Measurements from ENCODE around the gene PPP4R1.
"Not testable (repeated sequence)": the region's sequence is repeated elsewhere in the genome, so short reads cannot be mapped to it uniquely, and the experiment has no call there.

PPP4R1 gene, protein sequence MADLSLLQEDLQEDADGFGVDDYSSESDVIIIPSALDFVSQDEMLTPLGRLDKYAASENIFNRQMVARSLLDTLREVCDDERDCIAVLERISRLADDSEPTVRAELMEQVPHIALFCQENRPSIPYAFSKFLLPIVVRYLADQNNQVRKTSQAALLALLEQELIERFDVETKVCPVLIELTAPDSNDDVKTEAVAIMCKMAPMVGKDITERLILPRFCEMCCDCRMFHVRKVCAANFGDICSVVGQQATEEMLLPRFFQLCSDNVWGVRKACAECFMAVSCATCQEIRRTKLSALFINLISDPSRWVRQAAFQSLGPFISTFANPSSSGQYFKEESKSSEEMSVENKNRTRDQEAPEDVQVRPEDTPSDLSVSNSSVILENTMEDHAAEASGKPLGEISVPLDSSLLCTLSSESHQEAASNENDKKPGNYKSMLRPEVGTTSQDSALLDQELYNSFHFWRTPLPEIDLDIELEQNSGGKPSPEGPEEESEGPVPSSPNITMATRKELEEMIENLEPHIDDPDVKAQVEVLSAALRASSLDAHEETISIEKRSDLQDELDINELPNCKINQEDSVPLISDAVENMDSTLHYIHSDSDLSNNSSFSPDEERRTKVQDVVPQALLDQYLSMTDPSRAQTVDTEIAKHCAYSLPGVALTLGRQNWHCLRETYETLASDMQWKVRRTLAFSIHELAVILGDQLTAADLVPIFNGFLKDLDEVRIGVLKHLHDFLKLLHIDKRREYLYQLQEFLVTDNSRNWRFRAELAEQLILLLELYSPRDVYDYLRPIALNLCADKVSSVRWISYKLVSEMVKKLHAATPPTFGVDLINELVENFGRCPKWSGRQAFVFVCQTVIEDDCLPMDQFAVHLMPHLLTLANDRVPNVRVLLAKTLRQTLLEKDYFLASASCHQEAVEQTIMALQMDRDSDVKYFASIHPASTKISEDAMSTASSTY

DNA sequence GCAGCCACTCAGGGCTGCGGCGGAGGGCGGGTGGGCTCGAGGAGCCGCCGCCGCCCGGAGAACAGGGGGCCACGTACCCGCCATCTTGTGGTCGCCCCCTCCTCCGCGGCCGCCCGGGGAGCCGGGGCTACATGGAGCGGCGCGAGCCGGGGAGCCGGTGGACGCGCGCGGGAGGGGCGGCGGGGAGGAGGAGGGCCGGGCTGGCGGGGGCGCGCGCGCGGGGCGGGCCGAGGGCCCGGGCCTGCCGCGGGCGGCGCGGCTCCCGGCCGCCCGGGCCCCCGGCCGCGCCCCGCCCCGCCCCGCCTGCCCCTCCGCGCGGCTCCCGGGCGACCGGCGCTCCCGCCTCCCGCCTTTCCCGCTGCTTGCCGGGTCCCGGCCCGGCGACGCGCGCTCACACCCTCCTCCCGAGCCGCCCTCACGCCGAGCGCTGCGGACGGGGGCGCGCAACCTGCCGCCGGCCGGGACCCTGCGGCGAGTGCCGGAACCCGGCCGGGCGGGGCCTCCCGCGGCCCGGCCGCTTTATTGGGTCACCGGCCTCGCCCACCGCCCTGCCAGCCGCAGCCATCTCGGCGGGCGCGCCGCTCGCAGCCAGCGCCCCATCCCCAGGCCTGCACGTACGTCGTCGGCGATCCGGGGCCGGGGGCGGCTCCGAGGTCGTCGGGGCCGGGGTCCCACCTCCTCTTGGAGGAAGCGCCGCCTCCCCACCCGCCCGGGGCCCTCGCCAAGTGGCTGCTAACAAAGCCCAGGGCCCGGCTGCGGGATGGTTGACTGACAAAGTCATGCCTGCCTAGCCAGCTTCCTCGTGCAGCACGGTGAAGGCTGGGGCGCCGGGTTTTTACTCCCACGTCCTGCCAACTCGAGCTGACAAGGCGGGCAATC, at the start of gene PPP4R1:
TSS of gene PPP4R1 (minus strand) at position 159 of the 879 bp plus-strand sequence. CDS start at position 84, 75 bp downstream.
- peak; percentile 45 to 48 for DNase-seq (ENCODE audit: low read depth in 2 of 2)

DNA sequence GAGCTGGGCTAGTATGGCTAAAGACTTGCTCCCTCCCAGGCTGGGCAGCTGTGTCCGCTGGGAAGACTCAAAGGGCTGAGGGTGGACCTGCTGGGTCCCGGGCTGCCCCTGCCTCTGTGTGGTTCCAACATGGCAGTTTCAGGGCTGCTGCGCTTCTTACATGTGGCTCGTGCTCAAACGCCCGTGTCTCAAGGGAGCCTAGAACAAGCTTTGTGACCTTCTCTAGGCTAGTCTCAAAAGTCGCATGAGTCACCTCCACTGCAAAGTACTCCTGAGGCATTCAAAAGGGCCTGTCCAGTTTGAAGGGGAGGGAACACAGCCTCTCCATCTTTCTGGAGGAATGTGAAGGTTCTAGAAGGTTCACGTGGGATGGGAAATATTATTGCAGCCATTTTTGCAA, 49.0 kb upstream of the PPP4R1 start:
- DNase-seq (ENCODE audit: low read depth in 2 of 2), result no peak

DNA sequence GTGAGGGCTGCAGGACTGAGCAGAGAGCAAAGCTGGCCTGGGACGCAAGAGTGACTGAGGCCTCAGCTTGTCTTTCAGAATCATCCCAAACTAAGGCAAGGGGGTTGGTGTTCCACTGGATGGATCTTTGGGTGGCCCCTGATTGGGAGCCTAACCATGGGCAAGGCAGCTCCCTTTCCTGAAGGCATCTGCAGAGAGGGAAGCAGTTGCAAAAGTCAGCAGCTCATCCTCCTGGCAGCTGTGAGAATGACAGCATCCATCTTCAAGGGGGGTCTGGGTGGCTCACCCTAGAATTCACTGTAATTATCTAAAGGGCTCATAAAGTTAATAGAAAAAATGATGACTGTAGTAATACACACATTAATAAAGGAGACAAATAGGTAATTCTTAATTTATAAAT, 47.2 kb upstream of the PPP4R1 start:
- DNase-seq (ENCODE audit: low read depth in 2 of 2), result no peak

- no peak for DNase-seq (ENCODE audit: low read depth in 2 of 2)
Measured at GRCh38 chr18:9659499-9660375, 45.4 kb upstream of the PPP4R1 start.

GRCh38 chr18:9658087-9658641, 43.8 kb upstream of the PPP4R1 start:
- no peak for DNase-seq (ENCODE audit: low read depth in 2 of 2)

DNA sequence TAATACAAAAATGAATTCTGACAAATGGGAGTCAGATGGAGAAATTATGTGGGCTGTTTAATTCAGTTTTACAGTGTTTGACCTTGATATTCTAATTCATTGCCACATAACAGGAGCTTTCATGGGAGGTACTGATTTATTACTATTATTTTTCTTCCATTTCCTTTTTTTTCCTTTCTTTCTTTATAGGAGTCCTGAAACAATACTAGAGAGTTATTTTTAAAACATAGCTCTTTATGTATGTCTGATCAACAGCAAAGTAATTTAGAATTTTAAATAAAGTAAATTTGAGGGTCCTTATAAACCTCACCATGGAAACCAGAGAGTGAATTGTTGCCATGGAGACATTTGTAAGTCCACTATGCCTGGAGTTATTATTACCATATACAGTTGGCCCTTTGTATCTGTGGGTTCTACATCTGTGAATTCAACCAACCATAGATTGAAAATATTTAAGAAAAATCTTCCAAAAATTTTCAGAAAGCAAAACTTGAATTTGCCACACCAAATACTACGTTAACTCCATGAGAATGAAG, 40.9 kb upstream of the PPP4R1 start:
- no peak for DNase-seq (ENCODE audit: low read depth in 2 of 2)

GRCh38 chr18:9653390-9653789, 39.0 kb upstream of the PPP4R1 start:
- DNase-seq (ENCODE audit: low read depth in 2 of 2), result no peak

DNA sequence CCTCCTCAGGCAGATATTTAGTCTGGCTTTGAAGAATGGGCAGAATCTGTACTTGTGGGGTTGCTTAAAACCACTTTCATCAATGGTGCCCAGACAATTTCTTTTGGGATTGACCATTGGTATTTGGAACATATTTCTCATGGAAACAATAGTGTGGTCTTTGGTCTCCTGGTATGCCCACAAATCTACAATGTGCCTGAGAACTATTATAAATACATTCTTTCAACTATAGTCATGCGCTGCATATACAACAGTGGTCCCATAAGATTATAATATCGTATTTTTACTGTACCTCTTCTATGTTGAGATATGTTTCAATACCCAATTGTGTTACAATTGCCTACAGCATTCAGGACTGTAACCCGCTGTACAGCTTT, 34.8 kb upstream of the PPP4R1 start:
- no peak for DNase-seq (ENCODE audit: low read depth in 2 of 2)

GRCh38 chr18:9648431-9649163, 34.2 kb upstream of the PPP4R1 start:
- DNase-seq (ENCODE audit: low read depth in 2 of 2), result no peak

DNA sequence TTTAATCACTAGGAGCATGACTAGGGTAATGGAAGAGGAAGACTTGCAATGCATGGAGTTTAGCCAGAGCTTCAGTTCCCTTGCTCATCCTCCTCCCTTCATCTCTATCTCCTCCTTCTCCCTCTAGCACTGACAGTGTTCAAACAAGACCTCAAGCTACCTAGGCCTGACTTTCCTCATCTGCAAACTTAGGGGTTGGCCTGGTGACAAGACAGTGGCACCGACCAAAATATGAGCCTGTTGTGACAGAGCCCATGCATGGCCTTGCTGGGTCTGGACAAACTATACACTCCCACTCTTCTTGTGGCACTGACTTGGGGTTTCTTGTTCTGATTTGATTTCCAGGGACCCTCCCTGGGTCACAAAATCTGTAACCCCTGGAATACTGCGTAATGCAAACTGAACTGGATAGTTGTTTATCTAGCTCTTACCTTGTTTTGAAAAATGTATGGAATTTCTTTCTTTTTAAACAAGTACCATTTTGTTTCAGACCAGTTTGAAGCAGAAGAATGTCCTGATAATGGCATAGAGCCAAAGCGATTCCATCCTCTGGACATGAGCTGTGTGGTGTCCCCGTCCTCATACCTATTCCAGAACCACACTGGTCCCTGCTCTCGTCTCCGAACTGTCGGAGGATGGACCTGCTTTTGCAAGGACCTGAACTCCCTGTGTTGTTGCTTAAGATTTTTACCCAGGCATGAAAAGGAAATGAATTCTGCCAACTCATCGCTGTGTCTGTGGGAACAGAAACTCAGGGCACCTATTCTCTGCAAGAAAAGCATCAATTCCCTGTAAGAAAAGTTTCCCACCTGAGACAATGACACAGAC, 33.4 kb upstream of the PPP4R1 start:
- DNase-seq (ENCODE audit: low read depth in 2 of 2), result no peak

GRCh38 chr18:9643549-9643948, 29.2 kb upstream of the PPP4R1 start:
- DNase-seq (ENCODE audit: low read depth in 2 of 2), result no peak

GRCh38 chr18:9642799-9643462, 28.6 kb upstream of the PPP4R1 start:
- no peak for DNase-seq (ENCODE audit: low read depth in 2 of 2)

DNA sequence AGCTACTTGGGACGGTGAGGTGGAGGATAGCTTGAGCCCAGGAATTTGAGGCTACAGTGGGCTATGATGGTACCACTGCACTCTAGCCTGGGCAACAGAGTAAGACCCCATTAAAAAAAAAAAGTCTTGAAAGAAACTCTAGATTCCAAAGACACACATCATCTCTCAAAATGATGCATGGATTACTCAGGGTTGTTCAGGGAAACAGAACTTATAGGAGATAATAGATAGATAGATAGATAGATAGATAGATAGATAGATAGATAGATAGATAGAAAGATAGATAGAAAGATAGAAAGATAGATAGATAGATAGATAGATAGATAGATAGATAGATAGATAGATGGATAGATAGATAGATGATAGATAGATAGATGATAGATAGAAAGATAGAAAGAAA, 26.7 kb upstream of the PPP4R1 start:
- DNase-seq (ENCODE audit: low read depth in 2 of 2), result not testable (repeated sequence)

GRCh38 chr18:9638886-9639285, 24.5 kb upstream of the PPP4R1 start:
- no peak for DNase-seq (ENCODE audit: low read depth in 2 of 2)

DNA sequence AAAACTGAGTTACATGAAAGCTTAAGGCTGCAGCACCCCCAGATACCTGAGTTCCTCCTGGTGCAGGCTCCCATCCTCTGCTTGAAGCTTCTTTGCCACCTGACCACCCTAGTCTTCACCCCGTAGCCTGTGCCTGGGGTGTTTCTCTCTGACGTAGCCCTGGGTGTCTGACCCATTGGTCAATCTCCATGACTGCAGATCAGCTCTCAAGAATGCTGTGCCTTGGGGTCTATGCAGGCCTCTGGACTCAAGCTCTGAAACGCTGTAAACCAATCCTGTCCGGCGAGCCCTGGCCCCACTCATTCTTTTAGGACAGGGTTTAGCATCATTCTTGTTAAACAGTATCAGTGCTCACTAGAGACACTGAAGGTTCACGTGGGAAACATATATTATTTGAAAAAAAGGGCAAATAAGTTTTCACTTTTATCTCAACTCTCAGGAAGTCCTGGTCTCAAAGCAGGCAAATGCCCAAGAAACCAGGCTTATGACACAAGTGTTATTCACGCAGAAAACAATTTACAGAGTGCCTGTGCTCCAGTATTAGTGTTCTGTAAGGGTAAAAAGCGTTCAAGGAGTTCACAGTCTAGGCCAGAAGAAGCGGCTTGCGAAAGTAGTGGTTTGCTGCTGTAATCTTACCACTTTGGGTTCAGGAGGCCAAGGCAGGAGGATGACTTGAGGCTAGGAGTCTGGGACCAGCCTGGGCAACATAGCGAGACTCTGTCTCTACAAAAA, 22.8 kb upstream of the PPP4R1 start:
- no peak for DNase-seq (ENCODE audit: low read depth in 2 of 2)

GRCh38 chr18:9634856-9635255, 20.5 kb upstream of the PPP4R1 start:
- no peak for DNase-seq (ENCODE audit: low read depth in 2 of 2)

DNA sequence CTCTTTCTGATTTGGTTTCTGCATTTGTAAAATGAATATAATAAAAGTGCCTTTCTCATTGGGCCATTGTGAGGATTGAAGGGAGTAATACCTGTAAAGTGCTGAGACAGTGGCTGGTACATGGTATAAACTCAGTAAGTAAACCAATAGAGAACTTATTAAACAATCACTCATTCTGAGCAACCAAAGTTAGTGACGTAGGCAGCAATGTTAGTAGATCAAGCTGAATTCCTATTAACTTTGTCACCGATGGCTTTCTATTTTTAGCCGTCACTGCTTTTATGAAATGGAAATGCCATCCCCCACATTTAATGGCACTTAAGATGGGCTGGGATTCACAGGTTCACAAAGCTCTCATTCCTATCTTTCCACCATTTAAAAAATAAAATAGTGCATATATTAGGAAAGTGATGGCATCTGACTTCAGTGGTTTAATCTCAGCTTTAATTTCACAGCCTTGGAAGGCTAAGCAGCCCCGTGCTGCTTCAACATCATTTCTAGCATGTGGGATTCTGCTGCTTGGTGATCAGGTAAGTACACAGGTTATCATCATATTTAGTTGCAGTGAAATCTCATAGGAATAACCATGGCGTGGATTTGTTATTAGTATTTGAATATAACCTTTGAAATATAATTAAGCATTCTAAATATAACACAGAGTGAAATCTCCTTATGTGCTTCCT, 17.6 kb upstream of the PPP4R1 start:
- DNase-seq (ENCODE audit: low read depth in 2 of 2), result no peak
